ENCODE results near the gene ATP10D.
"Not testable (repeated sequence)": the region's sequence is repeated elsewhere in the genome, so short reads cannot be mapped to it uniquely, and the experiment has no call there.

Gene ATP10D

DNA sequence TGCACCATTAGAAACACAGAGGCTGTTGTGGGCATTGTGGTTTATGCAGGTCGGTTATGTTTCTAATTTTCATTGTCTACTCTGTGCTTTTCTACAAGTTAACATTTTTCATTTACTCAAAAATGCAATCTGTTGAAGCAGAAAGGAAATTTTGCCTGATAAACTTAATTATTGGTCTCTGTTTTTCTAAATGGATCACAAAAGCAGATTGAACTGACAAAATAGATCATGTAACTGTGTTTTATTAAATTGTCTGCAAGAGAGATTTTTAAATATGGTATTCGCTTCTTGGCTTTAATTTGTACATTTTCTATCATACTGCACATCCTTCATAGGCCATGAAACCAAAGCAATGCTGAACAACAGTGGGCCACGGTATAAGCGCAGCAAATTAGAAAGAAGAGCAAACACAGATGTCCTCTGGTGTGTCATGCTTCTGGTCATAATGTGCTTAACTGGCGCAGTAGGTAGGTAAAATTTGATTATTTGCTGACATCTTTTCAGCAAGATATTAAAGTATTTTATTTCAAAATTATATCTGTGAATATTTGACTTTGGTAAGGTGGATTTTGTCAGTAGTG is 50.6 kb downstream of the ATP10D start:
- DNase-seq (ENCODE audit: low read depth) = no peak

DNA sequence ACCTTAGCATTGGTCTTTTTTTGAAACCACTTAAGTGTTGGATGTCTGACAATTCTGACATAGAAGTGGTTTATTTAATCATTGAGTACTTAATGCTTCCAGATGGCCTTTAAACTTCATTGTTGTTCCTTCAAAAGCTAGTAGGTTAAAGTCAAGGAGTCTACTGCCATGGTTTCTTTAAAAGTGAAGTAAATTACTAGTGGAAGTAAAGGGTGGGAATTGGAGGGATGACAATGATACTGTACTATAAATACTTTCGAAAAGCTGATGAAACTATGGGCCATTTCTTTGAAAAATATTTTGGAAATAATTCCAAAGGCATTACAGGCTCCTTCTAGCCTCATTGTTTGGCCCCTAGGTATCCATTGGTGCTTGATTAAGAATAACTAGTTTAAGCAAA is 51.9 kb downstream of the ATP10D start:
- no peak for DNase-seq (ENCODE audit: low read depth)

DNA sequence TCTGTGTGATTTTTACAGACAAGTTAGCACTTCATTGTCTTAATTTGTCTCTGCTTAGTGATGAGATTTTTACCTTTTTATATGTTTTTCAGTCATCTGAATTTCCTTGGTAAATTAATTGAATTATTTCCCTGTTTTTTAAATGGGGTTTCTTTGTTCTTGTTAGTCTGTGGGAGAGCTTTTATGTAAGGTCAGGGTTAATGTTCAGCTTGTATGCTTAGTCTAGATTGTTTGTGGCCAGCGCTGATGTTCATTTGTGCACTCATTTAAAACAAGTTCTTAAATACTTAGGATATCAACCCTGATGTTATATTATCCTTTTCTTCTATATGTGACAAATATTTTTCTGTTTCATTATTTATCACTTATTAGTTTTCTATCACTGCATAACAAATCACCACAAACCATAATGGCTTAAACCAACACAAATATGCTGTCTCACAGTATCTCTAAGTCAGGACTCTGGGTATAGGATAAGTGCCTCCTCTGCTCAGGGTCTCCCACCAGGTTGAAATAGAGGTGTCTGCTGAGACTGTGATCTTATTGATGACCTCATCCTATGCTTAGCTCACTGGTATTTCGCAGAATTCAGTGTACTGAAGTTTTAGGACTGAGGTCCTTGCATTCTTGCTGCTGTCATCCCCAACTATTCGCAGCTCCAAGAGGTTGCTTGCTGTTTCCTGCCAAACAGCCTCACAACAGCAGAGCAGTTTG is 53.2 kb downstream of the ATP10D start:
- DNase-seq (ENCODE audit: low read depth) = no peak

DNA sequence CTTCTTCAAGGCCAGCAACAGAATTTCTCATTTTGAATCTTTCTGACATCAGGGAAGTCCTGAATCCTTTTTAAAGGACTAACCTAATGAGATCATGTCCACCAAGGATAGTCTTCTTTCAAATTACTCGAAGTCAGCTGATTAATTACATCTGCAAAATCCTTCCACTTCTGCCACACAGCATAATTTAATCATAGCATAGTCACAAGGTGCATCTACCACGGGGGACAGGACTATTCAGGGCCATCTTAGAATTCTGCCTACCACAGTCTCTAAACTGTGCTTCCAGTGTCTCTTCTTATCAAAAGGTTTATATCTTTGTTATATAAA is 53.7 kb downstream of the ATP10D start:
- DNase-seq (ENCODE audit: low read depth) = no peak

DNA sequence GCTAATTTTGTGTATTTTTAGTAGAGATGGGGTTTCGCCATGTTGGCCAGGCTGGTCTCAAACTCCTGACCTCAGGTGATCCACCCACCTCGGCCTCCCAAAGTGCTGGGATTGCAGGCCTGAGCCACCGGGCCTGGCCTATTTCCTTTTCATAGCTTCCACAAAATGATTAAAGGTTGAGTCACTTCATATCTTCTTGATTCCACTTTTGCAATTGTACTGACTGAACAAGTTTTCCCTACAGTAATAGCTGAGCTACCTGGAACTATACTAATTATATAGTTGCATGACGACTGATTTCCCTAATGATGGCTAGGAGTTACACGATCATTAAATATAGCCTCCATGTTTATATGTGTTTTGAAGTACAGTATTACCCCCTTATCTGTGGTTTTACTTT is 57.6 kb downstream of the ATP10D start:
- not testable (repeated sequence) for DNase-seq (ENCODE audit: low read depth)

DNA sequence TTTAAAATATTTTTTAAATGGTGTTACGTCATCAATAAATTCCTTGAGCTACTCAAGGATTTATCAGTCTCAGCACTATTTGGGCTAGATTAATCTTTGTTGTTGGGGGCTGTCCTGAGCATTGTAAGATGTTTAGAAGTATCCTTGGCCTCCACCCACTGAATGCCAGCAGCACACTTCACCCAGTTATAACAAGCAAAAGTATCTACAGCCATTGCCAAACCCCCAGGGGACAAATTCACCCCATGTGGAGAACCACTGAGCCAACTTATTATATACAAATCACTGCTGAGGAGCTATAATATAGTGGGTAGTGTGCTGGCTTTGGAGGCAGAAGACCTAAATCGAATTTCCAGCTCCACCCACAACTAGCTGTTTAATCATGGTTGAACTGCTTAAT is 58.3 kb downstream of the ATP10D start:
- DNase-seq (ENCODE audit: low read depth) = no peak

DNA sequence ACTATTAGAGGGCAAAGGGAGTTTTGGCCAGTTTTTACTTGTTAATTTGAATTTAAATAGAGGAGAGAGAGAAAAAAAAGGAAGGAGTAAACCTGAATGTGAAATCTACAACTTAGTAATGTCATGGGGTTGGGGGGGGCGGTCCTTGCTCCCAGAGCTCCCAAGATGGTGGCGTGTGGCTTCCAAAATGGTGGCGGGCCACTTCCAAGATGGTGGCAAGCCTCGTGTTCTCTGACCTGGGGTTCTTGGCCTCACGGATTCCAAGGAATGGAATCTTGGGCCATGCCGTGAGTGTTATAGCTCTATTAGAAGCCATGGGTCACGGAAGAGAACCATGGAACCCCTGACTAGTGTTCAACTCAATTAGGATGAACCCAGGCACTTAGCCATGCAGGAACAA is 65.3 kb downstream of the ATP10D start:
- not testable (repeated sequence) for DNase-seq (ENCODE audit: low read depth)

DNA sequence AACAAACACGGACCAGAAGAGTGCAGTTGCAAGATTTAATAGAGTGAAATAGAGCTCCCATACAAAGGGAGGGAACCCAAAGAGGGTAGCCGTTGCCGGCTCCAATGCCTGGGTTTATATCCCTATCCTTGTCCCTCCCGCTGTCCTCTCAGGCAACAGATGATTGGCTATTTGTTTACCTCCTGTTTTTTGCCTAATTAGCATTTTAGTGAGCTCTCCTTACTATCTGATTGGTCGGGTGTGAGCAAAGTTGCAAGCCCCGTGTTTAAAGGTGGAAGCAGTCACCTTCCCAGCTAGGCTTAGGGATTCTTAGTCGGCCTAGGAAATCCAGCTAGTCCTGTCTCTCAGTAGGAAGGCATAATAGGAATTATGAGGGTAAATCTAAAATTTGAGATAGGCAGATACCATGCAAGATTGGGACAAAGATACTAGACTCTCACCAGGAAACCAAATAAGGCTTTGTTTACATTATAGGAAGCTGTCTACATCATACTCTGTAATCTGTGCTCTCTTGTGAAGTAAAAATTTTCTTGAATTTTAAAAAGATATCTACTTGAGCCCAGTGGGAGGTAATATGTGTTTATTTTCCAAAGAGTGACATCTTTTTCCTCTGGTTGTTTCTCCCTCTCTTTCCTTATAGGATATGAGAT is 65.9 kb downstream of the ATP10D start:
- DNase-seq (ENCODE audit: low read depth) = no peak

DNA sequence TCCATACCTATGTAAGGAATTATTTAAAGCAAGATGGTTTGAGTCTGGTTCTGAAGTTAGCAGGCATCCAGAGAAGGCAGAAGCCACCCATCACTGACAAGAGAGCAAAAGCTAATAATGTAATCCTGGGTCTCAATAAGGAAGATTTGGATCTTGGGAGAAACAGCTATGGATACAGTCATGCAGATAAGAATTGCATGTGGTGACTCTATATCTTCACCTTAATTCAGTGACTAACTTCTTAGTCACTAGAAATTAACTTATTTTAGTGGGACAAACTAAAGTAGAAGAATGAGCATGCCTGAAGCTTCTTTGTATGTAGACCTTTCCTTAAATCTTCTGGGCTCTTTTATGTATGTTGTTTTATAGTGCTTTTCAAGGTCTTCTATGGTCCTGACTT is 66.6 kb downstream of the ATP10D start:
- no peak for DNase-seq (ENCODE audit: low read depth)

DNA sequence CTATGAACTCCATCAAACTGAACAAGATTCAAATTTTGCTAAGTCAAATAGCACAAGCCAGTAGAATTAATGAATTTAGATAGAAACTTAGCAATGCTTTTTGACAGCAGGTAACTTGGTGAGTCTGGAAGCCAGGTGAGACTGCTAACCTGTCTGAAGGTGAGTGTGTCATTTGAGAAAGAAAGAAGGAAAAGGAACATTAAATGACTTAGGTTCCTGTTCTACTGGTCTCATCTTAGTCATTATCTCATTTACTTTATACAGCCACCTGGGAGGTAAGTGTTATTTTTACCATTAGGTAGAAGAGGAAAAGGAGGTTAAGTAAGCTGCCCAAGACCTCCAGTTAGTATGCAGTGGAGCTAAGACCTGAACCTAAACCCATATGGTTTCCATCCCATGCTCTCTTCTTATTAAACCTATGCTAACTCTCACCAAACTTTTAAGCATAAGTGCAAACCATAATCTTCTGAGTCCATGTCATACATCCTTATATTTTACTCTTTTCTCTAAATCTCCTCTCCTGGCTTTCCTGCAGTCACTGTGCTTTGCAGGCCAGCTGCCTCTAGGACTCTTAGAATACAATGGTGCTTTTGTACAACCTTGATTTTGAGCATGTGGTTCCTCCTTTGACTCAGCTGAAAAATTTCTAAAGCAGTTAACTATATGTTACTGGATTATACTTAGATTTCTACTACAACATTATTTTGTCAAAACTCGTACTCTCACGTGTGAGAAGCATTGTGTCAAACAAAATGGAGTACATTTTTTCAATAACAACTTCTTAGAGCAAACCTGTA is 68.5 kb downstream of the ATP10D start:
- DNase-seq (ENCODE audit: low read depth) = no peak

DNA sequence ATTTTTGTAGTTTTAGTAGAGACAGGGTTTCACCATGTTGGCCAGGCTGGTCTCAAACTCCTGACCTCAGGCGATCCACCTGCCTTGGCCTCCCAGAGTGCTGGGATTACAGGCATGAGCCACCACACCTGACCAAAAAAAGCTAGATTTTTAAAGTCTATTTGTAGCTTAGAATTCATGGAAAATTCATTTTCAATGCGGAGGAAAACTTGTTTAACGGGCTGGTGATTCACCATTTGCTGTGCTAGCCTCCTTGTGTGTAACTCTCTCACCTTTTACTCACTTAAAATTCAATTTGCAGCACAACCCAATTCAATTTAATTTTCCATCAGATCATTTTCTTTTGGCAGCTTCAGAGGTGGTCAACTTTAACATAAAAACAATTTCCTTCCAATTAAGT is 70.8 kb downstream of the ATP10D start:
- DNase-seq (ENCODE audit: low read depth) = not testable (repeated sequence)

DNA sequence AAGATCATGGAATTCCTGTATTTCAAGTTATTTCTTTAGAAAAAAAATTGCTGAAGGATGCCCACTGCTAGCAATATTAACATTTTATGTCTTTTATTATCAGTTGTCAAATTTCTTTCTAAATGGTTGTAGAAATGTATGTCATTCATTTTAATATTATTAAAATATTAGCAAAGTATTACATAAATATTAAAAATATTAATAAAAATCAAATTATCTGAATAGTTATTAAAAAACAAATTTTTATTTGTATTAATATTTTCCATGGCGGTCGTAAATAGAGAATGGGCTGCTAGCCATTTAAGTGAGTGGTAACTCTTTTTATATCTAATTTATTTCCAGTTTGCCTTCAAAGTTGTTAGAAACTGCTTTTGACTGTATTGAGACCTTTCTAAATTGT is 72.2 kb downstream of the ATP10D start:
- DNase-seq (ENCODE audit: low read depth) = no peak

DNA sequence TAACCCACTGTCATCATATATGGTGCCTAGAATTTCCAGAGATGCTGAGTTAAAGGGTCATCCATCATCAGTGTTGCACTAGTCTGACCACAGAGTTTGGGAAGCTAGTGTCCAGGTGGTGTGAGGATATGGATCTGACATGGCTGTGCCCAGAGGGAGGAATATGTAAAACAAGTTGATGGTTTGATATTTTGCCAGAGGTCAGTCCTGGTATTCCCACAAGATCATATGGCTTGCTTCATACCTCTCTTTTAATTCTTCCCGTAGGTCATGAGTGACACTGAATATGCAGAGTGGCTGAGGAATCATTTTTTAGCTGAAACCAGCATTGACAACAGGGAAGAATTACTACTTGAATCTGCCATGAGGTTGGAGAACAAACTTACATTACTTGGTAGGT is 75.6 kb downstream of the ATP10D start:
- DNase-seq (ENCODE audit: low read depth) = no peak

DNA sequence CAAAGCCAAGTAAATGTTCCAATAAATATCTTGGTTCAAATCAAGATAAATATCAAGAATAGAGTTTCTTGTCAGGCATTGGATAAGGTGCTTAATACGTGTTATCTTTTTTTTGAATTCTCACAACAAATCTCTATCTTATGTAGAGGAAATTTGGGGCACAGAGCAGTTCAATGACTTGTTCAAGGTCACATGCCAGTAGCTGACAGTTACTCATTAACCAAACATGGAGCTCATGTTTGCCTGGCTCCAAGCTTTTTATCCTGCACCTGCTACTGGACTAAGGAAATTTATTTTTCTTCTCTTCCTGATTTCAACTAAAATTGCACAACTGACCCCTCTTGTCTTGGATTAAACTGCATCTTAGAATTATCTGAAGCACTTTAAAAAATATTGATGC is 76.3 kb downstream of the ATP10D start:
- DNase-seq (ENCODE audit: low read depth) = no peak

DNA sequence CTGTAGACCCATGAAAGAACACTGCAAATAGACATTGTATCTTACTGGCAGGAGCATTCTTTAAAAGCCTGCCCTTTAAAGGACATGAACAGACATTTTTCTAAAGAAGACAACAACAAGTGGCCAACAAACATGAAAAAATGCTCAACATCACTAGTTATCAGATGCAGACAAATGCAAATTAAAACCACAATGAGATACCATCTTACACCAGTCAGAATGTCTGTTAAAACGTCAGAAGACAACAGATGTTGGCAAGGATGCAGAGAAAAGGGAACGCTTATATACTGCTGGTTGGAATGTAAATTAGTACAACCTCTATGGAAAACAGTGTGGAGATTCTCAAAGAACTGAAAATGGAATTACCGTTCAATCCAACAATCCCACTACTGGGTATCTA is 77.2 kb downstream of the ATP10D start:
- no peak for DNase-seq (ENCODE audit: low read depth)

DNA sequence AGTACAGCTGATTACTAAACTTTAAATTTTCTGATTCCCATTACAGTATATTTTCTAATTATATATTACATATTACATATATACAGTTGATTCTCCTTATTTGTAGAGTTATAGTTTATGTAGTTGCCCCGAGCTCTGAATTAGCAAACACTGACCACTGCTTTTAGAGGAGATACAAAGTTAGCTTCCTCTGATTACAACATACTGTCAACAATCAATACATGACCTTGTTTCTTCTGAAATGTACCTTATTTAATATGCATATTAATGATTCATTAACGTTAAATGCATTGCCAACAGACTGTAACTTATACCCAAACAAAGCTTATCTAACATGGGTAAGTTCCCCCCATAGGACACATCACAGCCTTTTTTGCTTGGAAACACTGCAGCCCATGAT is 81.5 kb downstream of the ATP10D start:
- no peak for DNase-seq (ENCODE audit: low read depth)

DNA sequence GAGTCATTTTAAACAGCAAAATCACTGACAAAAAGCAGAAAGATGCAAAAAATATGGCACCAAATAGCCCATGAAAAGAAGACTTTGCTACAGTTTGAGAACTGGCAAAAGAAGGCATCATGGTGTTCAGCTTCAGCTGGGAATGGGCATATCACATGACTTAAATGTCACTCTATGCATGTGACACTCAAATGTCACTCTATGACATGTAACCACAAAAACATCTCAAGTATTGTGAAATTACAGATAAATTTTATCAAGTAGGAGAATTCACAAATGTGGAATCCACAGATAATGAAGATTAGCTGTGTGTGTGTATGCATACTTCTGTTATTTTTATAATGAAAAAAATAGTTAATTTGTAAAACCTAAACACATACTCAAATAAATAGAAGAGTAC is 81.9 kb downstream of the ATP10D start:
- no peak for DNase-seq (ENCODE audit: low read depth)

DNA sequence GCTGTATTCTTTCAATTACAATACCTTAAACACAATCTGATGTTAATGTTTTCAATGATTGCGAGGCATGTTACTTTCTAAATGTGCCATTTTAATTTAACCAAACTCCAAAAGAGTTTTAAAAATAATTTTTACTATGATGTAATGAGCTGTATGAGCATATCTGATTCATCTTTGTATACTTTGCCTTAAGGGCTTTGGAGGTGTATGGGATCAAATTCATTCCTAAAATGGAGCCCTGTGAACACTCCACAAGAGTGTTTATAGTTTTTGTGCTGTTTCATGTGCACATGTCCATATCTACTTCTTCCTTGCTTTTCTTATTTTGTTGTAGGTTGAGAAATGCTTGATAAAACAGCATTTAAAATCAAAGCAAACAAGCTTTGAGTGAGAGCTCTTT is 82.4 kb downstream of the ATP10D start:
- no peak for DNase-seq (ENCODE audit: low read depth)

DNA sequence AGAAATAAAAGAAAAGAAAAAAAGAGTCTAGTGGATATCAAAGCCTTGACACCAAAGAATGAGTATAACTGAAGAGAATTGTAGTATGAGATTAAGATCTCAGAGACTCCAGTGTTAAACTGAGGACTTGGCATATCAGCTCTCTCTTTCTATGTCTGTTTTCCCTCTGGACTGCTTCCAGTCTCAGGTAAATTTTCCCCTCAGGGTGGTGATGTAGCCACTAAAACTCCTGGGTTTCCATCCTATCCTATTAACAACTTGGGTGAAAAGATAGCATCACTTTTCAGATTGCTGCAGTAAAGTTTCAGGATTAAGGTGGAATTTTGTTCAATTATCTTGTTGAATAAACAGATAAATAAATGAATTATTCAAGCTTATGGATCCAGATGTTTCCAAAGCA is 85.7 kb downstream of the ATP10D start:
- DNase-seq (ENCODE audit: low read depth) = no peak

DNA sequence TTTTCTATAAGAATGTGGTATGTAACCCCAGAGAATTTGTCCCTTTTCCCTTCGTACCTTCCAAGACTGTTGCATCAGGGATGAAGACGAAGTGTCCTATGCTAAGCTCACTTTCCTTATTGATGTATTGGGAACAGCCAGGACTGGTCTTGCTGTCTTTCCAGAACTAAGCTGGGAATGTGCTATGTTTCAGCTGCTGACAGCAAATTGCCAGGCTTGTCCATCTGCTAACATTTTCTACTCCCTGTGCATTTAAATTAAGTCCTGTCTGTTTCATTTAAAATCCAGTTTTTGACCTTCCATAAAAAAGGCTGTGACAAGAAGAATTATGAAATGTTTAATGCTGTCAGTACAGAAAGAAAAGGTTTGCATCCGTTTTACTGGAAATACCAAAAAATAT is 87.9 kb downstream of the ATP10D start:
- DNase-seq (ENCODE audit: low read depth) = no peak

DNA sequence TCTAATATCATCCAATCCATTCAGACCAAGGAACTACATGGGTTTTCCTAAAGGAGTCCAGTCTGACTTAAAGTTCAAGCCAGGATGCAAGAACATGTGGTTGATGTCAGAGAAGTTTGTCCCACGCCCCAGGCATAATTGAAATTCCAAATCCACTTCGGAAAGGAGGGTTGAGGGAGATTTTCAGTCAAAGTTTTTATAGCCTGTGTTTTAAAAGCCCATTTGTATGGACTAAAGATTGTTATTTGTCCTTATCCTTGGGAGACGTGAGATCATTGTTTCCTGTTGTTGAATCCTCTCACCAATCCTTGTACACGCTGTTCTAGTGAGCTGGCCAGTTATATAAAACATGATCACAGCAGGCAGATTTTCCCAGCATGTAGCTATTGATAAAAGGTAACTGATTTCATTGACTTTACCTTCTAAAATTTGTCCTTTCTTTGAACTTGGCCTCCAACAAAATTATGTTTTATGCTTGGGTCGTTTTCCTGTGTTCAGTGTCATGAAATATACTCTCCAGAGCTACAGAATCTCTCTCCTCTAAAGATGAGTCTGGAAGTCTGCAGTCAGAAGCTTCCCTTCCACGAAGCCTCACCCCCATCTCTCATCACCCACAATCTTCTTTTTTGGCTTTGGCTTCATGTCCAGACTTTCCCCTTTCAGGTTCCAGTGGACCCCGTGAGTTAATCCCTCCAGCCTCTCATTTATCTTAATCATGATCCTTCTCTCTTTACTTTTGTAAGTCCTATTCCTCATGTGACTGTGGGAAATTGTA is 92.9 kb downstream of the ATP10D start:
- no peak for DNase-seq (ENCODE audit: low read depth)

DNA sequence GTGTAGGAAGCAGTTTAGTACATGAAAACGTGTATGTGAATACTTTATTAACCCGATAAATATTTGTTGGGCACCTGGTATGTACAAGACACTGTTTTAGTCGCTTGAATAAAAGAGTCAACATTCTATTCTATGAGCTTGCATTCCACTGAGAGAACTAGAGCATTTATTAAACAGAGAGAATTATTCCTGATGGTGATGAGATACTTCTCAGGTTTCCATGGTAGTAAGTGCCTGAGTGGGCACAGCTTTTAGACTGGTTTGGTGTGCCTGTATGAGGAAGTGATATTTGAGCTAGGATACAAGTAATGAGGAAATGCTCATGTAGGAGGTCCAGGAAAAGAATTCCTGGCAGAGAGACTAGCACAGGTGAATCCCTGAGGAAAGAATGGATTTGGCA is 94.2 kb downstream of the ATP10D start:
- no peak for DNase-seq (ENCODE audit: low read depth)
